Dermis blood vessel endothelial cell (primary cell): ENCODE results near the gene OR6C76. TPM values are rescaled to one million over a fixed set of nuclear protein-coding genes. Genes with fewer than 3 reads are reported as not detected.

Experiments
- DNase-seq: peaks from one replicate; pipeline ENCODE4 v3.0.0; 2010
- total RNA-seq: library from RNA; depleted of rRNA; stranded (reverse); fragments of >200 nt; gene quantifications from 2 replicates; pipeline ENCODE4 v1.2.3, GENCODE V29; 2014

OR6C76 gene
- total RNA-seq, 1 donor from 2014 or later = not detected

DNA sequence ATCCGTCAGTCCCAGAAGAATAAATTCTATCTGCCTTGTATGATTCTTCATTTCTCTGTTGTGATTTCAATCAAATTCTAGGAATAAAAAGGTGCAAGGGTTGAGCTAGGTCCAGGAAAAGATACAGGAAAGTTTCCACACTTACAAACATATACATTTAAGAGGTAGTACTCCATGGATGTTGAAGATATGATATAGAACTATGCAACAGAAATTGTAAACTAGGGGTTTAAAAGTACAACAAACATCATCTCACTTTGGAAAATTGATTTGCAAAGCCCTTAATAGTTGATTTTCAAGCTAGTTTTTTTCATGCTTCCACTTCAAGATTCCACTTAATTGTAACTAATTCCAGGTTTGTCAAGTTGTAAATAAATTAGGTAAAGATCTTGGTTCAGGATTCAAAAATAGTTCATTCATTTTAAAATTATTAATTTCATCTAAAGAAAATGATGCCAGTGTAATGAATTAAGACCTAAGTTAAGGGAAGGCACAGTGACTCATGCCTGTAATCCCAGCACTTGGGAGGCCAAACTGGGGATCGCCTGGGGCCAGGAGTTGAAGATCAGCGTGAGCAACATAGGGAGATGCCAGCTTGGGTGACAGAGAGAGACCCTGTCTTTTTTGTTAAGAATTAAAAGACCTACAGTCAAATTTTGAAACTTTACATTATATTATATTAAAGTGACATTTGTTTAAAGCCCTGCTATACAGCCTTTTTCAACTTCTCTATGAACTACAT, 44.2 kb downstream of the OR6C76 start, which contains the start of gene OR6C70:
Gene OR6C70 (minus strand): TSS at position 51 of the 742 bp plus-strand sequence. CDS start 0 bp downstream, at position 51.
- no peak for DNase-seq

DNA sequence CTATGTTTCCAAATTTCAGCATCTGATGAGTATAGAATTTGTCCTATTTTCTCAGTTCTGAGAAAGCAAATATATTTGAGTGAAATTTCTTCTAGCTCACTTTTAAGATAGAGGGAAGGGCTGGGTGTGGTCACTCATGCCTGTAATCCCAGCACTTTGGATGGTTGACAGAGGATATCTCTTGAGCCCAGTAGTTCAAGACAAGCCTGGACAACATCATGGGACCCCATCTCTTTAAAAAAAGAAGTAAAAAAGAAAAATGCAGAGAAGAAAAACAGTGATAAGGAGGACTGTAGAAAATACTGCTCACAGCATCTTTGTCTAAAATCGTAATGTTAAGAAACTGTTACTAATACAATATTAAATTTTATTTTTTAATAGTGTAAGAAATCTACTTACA, 46.2 kb downstream of the OR6C76 start:
- DNase-seq = no peak

Other genes with a start within 250 kb of the OR6C76 start
- not detected in 2 replicates for gene OR10A7, start 205.2 kb upstream of the OR6C76 start, total RNA-seq
- gene OR6C74, start 181.6 kb upstream of the OR6C76 start, total RNA-seq = not detected in 2 replicates
- not detected in 2 replicates for gene OR6C6, start 129.7 kb upstream of the OR6C76 start, total RNA-seq
- gene OR6C1, start 111.9 kb upstream of the OR6C76 start, total RNA-seq = not detected in 2 replicates
- not detected in 2 replicates for gene OR6C3, start 95.5 kb upstream of the OR6C76 start, total RNA-seq
- not detected in 2 replicates for gene OR6C75, start 63.3 kb upstream of the OR6C76 start, total RNA-seq
- gene OR6C65, start 25.7 kb upstream of the OR6C76 start, total RNA-seq = not detected in 2 replicates
- not detected in 2 replicates for gene OR6C2, start 17.8 kb downstream of the OR6C76 start, total RNA-seq
- not detected in 2 replicates for gene OR6C70, start 43.9 kb downstream of the OR6C76 start, total RNA-seq
- gene OR6C68, start 66.1 kb downstream of the OR6C76 start, total RNA-seq = not detected in 2 replicates
- gene OR6C4, start 123.3 kb downstream of the OR6C76 start, total RNA-seq = not detected in 2 replicates
- not detected in 2 replicates for gene OR2AP1, start 146.2 kb downstream of the OR6C76 start, total RNA-seq
- not detected in 2 replicates for gene OR10P1, start 210.6 kb downstream of the OR6C76 start, total RNA-seq